Liver (tissue), 3 donors: ENCODE measurements around the gene SERPINF2.

Source experiments
- ATF3 ChIP-seq: IDR thresholded peaks from 2 replicates; pipeline ENCODE4 v1.6.1; 2016; ENCODE audit warnings: antibody characterized with exemption
- CTCF ChIP-seq: fragments of 150-350 bp; IDR thresholded peaks from 2 replicates; pipeline ENCODE4 v1.5.1; 2017; ENCODE audit warnings: improper control_type of control experiment, low read depth, low read length; ENCODE audit not compliant: missing input control
- EGR1 ChIP-seq, 2 donors: IDR thresholded peaks; 2 replicates each; pipeline ENCODE4 v1.6.1; 2016 to 2018; ENCODE audit warnings: antibody characterized with exemption in 2 of 2, low read depth in 2 of 2
- FOXA1 ChIP-seq: IDR thresholded peaks from 2 replicates; pipeline ENCODE4 v1.6.1; 2016; ENCODE audit warnings: antibody characterized with exemption
- HNF4A ChIP-seq, 2 donors: conservative IDR thresholded peaks; 2 replicates each; pipeline ENCODE4 v1.6.1; 2016; ENCODE audit warnings: antibody characterized with exemption in 2 of 2, mild to moderate bottlenecking in 2 of 2
- HNF4G ChIP-seq: IDR thresholded peaks from 2 replicates; pipeline ENCODE4 v1.6.1; 2016; ENCODE audit warnings: antibody characterized with exemption
- JUND ChIP-seq, 2 donors: IDR thresholded peaks; 2 replicates each; pipeline ENCODE4 v1.6.1; 2016; ENCODE audit warnings: antibody characterized with exemption in 2 of 2
- MAX ChIP-seq: IDR thresholded peaks from 2 replicates; pipeline ENCODE4 v1.6.1; 2016; ENCODE audit warnings: antibody characterized with exemption
- RAD21 ChIP-seq, 2 donors: IDR thresholded peaks; 2 replicates each; pipeline ENCODE4 v1.6.1; 2016; ENCODE audit warnings: antibody characterized with exemption in 2 of 2, mild to moderate bottlenecking in 2 of 2
- REST ChIP-seq: IDR thresholded peaks from 2 replicates; pipeline ENCODE4 v1.6.1; 2016; ENCODE audit warnings: antibody characterized with exemption, mild to moderate bottlenecking
- YY1 ChIP-seq: IDR thresholded peaks from 2 replicates; pipeline ENCODE4 v1.6.1; 2016; ENCODE audit warnings: antibody characterized with exemption, mild to moderate bottlenecking
- ZBTB33 ChIP-seq: IDR thresholded peaks from 2 replicates; pipeline ENCODE4 v1.6.1; 2016; ENCODE audit warnings: antibody characterized with exemption
- donor health status: healthy.
- donor health status: healthy.

- TF ChIP-seq YY1 = no peak
- TF ChIP-seq CTCF = no peak
- TF ChIP-seq RAD21 (IDR thresholded peaks at IDR 0.05) = no peak
- TF ChIP-seq FOXA1 = no peak
- no peak for TF ChIP-seq HNF4A (conservative IDR thresholded peaks at IDR 0.05)
- TF ChIP-seq REST = no peak
- no peak for TF ChIP-seq ATF3
- no peak for TF ChIP-seq ZBTB33
- no peak for TF ChIP-seq JUND (IDR thresholded peaks at IDR 0.05)
- TF ChIP-seq MAX = no peak
- no peak for TF ChIP-seq HNF4G
- no peak for TF ChIP-seq EGR1 (IDR thresholded peaks at IDR 0.05; ENCODE audit: low read depth in 2 of 2)
Observed at GRCh38 chr17:1797323-1797722, 54.7 kb downstream of the SERPINF2 start.
